EL (cell line): ENCODE data around the gene FARP1.
A peak's percentile ranks its signal among the peaks of the same experiment; 100 is the strongest.

Experiments used
- DNase-seq: peaks from one replicate; pipeline ENCODE4 v3.0.0-alpha.2; 2016

Gene FARP1

GRCh38 chr13:98142380-98143156 lies at the start of gene FARP1:
TSS of gene FARP1 (plus strand) at chr13:98143094. CDS start at chr13:98213243, 70,149 bp downstream.
- peak; percentile 77 for DNase-seq

- no peak for DNase-seq
These were observed 48.1 kb upstream of the FARP1 start for GRCh38 chr13:98094678-98095266.

GRCh38 chr13:98096059-98096458 lies 46.8 kb upstream of the FARP1 start:
- no peak for DNase-seq

- no peak for DNase-seq
These were observed 45.1 kb upstream of the FARP1 start for GRCh38 chr13:98097749-98098148.

- peak; percentile 71 for DNase-seq
These were observed 44.4 kb upstream of the FARP1 start for GRCh38 chr13:98098516-98098915.

- DNase-seq: no peak
These were observed 43.3 kb upstream of the FARP1 start for GRCh38 chr13:98099627-98100026.

- no peak for DNase-seq
These were observed 42.4 kb upstream of the FARP1 start for GRCh38 chr13:98100481-98100880.

GRCh38 chr13:98103531-98103930 lies 39.4 kb upstream of the FARP1 start:
- peak; percentile 36 for DNase-seq

GRCh38 chr13:98103942-98104880 lies 38.7 kb upstream of the FARP1 start:
- DNase-seq: peak; percentile 20

- DNase-seq: peak; percentile 29
These were observed 37.0 kb upstream of the FARP1 start for GRCh38 chr13:98105929-98106336.

GRCh38 chr13:98108341-98108740 lies 34.6 kb upstream of the FARP1 start:
- DNase-seq: peak; percentile 45

GRCh38 chr13:98109226-98109853 lies 33.6 kb upstream of the FARP1 start:
- DNase-seq: no peak

- DNase-seq: no peak
These were observed 32.1 kb upstream of the FARP1 start for GRCh38 chr13:98110749-98111148.

- no peak for DNase-seq
These were observed 31.5 kb upstream of the FARP1 start for GRCh38 chr13:98111168-98112098.

- DNase-seq: peak; percentile 11
These were observed 30.4 kb upstream of the FARP1 start for GRCh38 chr13:98112456-98112855.

- no peak for DNase-seq
These were observed 24.0 kb upstream of the FARP1 start for GRCh38 chr13:98118865-98119264.

- DNase-seq: no peak
These were observed 19.7 kb upstream of the FARP1 start for GRCh38 chr13:98123176-98123575.

- peak; percentile 49 for DNase-seq
These were observed 13.7 kb upstream of the FARP1 start for GRCh38 chr13:98129059-98129746.

- DNase-seq: no peak
These were observed 8.9 kb upstream of the FARP1 start for GRCh38 chr13:98133946-98134345.

GRCh38 chr13:98134901-98135300 lies 8.0 kb upstream of the FARP1 start:
- no peak for DNase-seq

- DNase-seq: no peak
These were observed 1.8 kb upstream of the FARP1 start for GRCh38 chr13:98141091-98141490.
